GM03348 (cell line): ENCODE measurements around the gene UVRAG.
"Not testable (repeated sequence)": the region's sequence is repeated elsewhere in the genome, so short reads cannot be mapped to it uniquely, and the experiment has no call there.

Experiments
- DNase-seq: peaks from one replicate; pipeline ENCODE4 v3.0.0; 2012; ENCODE audit warnings: low spot score

UVRAG gene

GRCh38 chr11:75845324-75845723 lies 30.3 kb downstream of the UVRAG start:
- no peak for DNase-seq

GRCh38 chr11:75849894-75850293 lies 34.9 kb downstream of the UVRAG start:
- no peak for DNase-seq

GRCh38 chr11:75850787-75851186 lies 35.8 kb downstream of the UVRAG start:
- peak; percentile 7 for DNase-seq

- peak; percentile 69 for DNase-seq
Observed at GRCh38 chr11:75851203-75851602, 36.2 kb downstream of the UVRAG start.

GRCh38 chr11:75852406-75853017 lies 37.5 kb downstream of the UVRAG start:
- DNase-seq, result no peak

- DNase-seq, result not testable (repeated sequence)
Observed at GRCh38 chr11:75853563-75853962, 38.6 kb downstream of the UVRAG start.

- DNase-seq, result no peak
Observed at GRCh38 chr11:75853971-75854370, 39.0 kb downstream of the UVRAG start.

GRCh38 chr11:75855206-75855605 lies 40.2 kb downstream of the UVRAG start:
- no peak for DNase-seq

- DNase-seq, result no peak
Observed at GRCh38 chr11:75856912-75857311, 41.9 kb downstream of the UVRAG start.

GRCh38 chr11:75858042-75858441 lies 43.0 kb downstream of the UVRAG start:
- no peak for DNase-seq

GRCh38 chr11:75858613-75859012 lies 43.6 kb downstream of the UVRAG start:
- peak; percentile 69 for DNase-seq

- no peak for DNase-seq
Observed at GRCh38 chr11:75859614-75860013, 44.6 kb downstream of the UVRAG start.

- DNase-seq, result no peak
Observed at GRCh38 chr11:75862437-75862836, 47.4 kb downstream of the UVRAG start.

- peak; percentile 63 for DNase-seq
Observed at GRCh38 chr11:75867778-75868374, 52.9 kb downstream of the UVRAG start.

- no peak for DNase-seq
Observed at GRCh38 chr11:75868990-75869389, 54.0 kb downstream of the UVRAG start.

GRCh38 chr11:75869661-75870455 lies 54.8 kb downstream of the UVRAG start:
- DNase-seq, result no peak

GRCh38 chr11:75872887-75873416 lies 57.9 kb downstream of the UVRAG start:
- no peak for DNase-seq

GRCh38 chr11:75873417-75874221 lies 58.6 kb downstream of the UVRAG start:
- DNase-seq, result no peak

- no peak for DNase-seq
Observed at GRCh38 chr11:75874684-75875341, 59.8 kb downstream of the UVRAG start.

GRCh38 chr11:75877327-75877726 lies 62.3 kb downstream of the UVRAG start:
- not testable (repeated sequence) for DNase-seq

- not testable (repeated sequence) for DNase-seq
Observed at GRCh38 chr11:75877931-75878330, 62.9 kb downstream of the UVRAG start.

- no peak for DNase-seq
Observed at GRCh38 chr11:75878933-75879332, 63.9 kb downstream of the UVRAG start.
